Activated CD4-positive, alpha-beta T cell treated with anti-CD3 and anti-CD28 coated beads for 24 hours (primary cell): Measurements from ENCODE around the gene STPG3.

Experiments used
- DNase-seq, 2 donors: peaks; one replicate each; pipeline ENCODE4 v3.0.0-alpha.2; 2020; ENCODE audit warnings: low read depth in 2 of 2

STPG3 gene

GRCh38 chr9:137222190-137223077 lies 28.7 kb upstream of the STPG3 start, which contains the start of gene RNF208:
TSS of gene RNF208 (minus strand) at chr9:137222240. CDS start at chr9:137221212, 1,028 bp downstream.
- no peak for DNase-seq

GRCh38 chr9:137223078-137223970 lies 27.8 kb upstream of the STPG3 start:
- peak; percentile 96 to 98 for DNase-seq

- DNase-seq, result no peak
Observed at GRCh38 chr9:137224830-137225694, 26.0 kb upstream of the STPG3 start, which contains the start of gene CYSRT1. TSS of gene CYSRT1 (plus strand) at chr9:137225174. CDS start at chr9:137225622, 448 bp downstream.

GRCh38 chr9:137225699-137226331 lies 25.3 kb upstream of the STPG3 start:
- no peak for DNase-seq

- DNase-seq, result no peak
Observed at GRCh38 chr9:137226338-137227053, 24.6 kb upstream of the STPG3 start.

GRCh38 chr9:137227054-137227852 lies 23.8 kb upstream of the STPG3 start, which contains the start of gene RNF224:
TSS of gene RNF224 (plus strand) at chr9:137227502. CDS start at chr9:137228336, 834 bp downstream.
- peak; percentile 67 to 74 for DNase-seq

GRCh38 chr9:137227853-137228505 lies 23.1 kb upstream of the STPG3 start:
- no peak for DNase-seq

GRCh38 chr9:137228506-137228967 lies 22.5 kb upstream of the STPG3 start:
- no peak for DNase-seq

GRCh38 chr9:137228968-137229896 lies 21.9 kb upstream of the STPG3 start:
- DNase-seq, result no peak

- no peak for DNase-seq
Observed at GRCh38 chr9:137229903-137230704, 21.0 kb upstream of the STPG3 start.

- DNase-seq, result no peak
Observed at GRCh38 chr9:137230705-137231371, 20.2 kb upstream of the STPG3 start, which contains the start of gene SLC34A3. TSS of gene SLC34A3 (plus strand) at chr9:137230901. CDS start at chr9:137231703, 802 bp downstream.

- no peak for DNase-seq
Observed at GRCh38 chr9:137231372-137232039, 19.6 kb upstream of the STPG3 start.

- DNase-seq, result no peak
Observed at GRCh38 chr9:137232101-137232500, 19.0 kb upstream of the STPG3 start.

GRCh38 chr9:137232510-137232909 lies 18.6 kb upstream of the STPG3 start:
- DNase-seq, result no peak
